Measurements from ENCODE around the gene CRTAP. TPM values are rescaled to one million over a fixed set of nuclear protein-coding genes. Genes with fewer than 3 reads are reported as not detected.

The CRTAP gene
- total RNA-seq, 1 donor from 2014 or later, result 327 TPM

- H3K4me3 ChIP-seq (ENCODE audit: low read depth, low read length), result no peak overlapping the region
- DNase-seq (ENCODE audit: low read depth), result no peak
- TF ChIP-seq CTCF (IDR thresholded peaks at IDR 0.05; ENCODE audit: insufficient read depth, low read length, poor library complexity, severe bottlenecking), result no peak
- H3K27me3 ChIP-seq (ENCODE audit: control insufficient read depth, insufficient read depth, low read length), result no peaks in the 10 kb centered on the region
- no peaks in the 10 kb centered on the region for H3K36me3 ChIP-seq (ENCODE audit: control insufficient read depth, insufficient read depth, low read length)
Measured at GRCh38 chr3:33083958-33084357, 29.9 kb upstream of the CRTAP start.

- TF ChIP-seq CTCF (IDR thresholded peaks at IDR 0.05; ENCODE audit: insufficient read depth, low read length, poor library complexity, severe bottlenecking), result no peak
- H3K36me3 ChIP-seq (ENCODE audit: control insufficient read depth, insufficient read depth, low read length), result peaks cover 3% of the 10 kb centered on the region
- DNase-seq (ENCODE audit: low read depth), result no peak
- H3K27me3 ChIP-seq (ENCODE audit: control insufficient read depth, insufficient read depth, low read length), result no peaks in the 10 kb centered on the region
- H3K4me3 ChIP-seq (ENCODE audit: low read depth, low read length), result no peak overlapping the region
Measured at GRCh38 chr3:33088691-33089090, 25.1 kb upstream of the CRTAP start.

GRCh38 chr3:33089515-33089914, 24.3 kb upstream of the CRTAP start:
- TF ChIP-seq CTCF (IDR thresholded peaks at IDR 0.05; ENCODE audit: insufficient read depth, low read length, poor library complexity, severe bottlenecking), result no peak
- Histone ChIP-seq H3K36me3 (ENCODE audit: control insufficient read depth, insufficient read depth, low read length) (peaks cover 6% of the 10 kb centered on the region), H3K4me3 (ENCODE audit: low read depth, low read length) (no peak overlapping the region), H3K27me3 (ENCODE audit: control insufficient read depth, insufficient read depth, low read length) (no peaks in the 10 kb centered on the region)
- DNase-seq (ENCODE audit: low read depth), result no peak

- H3K36me3 ChIP-seq (ENCODE audit: control insufficient read depth, insufficient read depth, low read length), result peaks cover 6% of the 10 kb centered on the region
- TF ChIP-seq CTCF (IDR thresholded peaks at IDR 0.05; ENCODE audit: insufficient read depth, low read length, poor library complexity, severe bottlenecking), result no peak
- no peak overlapping the region for H3K4me3 ChIP-seq (ENCODE audit: low read depth, low read length)
- no peak for DNase-seq (ENCODE audit: low read depth)
- no peaks in the 10 kb centered on the region for H3K27me3 ChIP-seq (ENCODE audit: control insufficient read depth, insufficient read depth, low read length)
Measured at GRCh38 chr3:33091746-33092145, 22.1 kb upstream of the CRTAP start.

- Histone ChIP-seq H3K27me3 (ENCODE audit: control insufficient read depth, insufficient read depth, low read length) (no peaks in the 10 kb centered on the region), H3K36me3 (ENCODE audit: control insufficient read depth, insufficient read depth, low read length) (peaks cover 6% of the 10 kb centered on the region), H3K4me3 (ENCODE audit: low read depth, low read length) (no peak overlapping the region)
- no peak for TF ChIP-seq CTCF (IDR thresholded peaks at IDR 0.05; ENCODE audit: insufficient read depth, low read length, poor library complexity, severe bottlenecking)
- DNase-seq (ENCODE audit: low read depth), result no peak
Measured at GRCh38 chr3:33092496-33093254, 21.1 kb upstream of the CRTAP start.

- TF ChIP-seq CTCF (IDR thresholded peaks at IDR 0.05; ENCODE audit: insufficient read depth, low read length, poor library complexity, severe bottlenecking), result no peak
Measured at GRCh38 chr3:33093847-33094246, 20.0 kb upstream of the CRTAP start.

More at GRCh38 chr3:33093847-33094246, 20.0 kb upstream of the CRTAP start:
- no peaks in the 10 kb centered on the region for H3K27me3 ChIP-seq (ENCODE audit: control insufficient read depth, insufficient read depth, low read length)
- no peak for DNase-seq (ENCODE audit: low read depth)
- H3K4me3 ChIP-seq (ENCODE audit: low read depth, low read length), result no peak overlapping the region
- peaks cover 6% of the 10 kb centered on the region for H3K36me3 ChIP-seq (ENCODE audit: control insufficient read depth, insufficient read depth, low read length)
